ENCODE results near the gene IHH. TPM values are rescaled to one million over a fixed set of nuclear protein-coding genes. Genes with fewer than 3 reads are reported as not detected.

The IHH gene
- total and polyA plus RNA-seq, 9 of the 15 experiments (the other 6 are each of a cell fraction or from before 2014, with no cell fraction given): 0.07 TPM; not detected in 8

GRCh38 chr2:219094171-219094570 lies 33.5 kb upstream of the IHH start:
- Histone ChIP-seq H3K9me3 (replicated peaks; ENCODE audit: control insufficient read depth, insufficient read depth, low read depth, low read length) (no peaks in the 10 kb centered on the region), H3K27ac (ENCODE audit: extremely low read depth, low read depth, low read length) (no peak overlapping the region), H3K4me2 (ENCODE audit: insufficient read depth, low read length) (no peak overlapping the region), H3K9me1 (ENCODE audit: control insufficient read depth, insufficient read depth, low read length) (no peaks in the 10 kb centered on the region), H4K20me1 (replicated peaks; ENCODE audit: control insufficient read depth, insufficient read depth, low read length) (no peaks in the 10 kb centered on the region), H3K4me3 (no peak overlapping the region), H3K4me1 (replicated peaks in 1 of 2; ENCODE audit: control insufficient read depth in 2 of 2, insufficient read depth in 2 of 2, low read length in 2 of 2) (no peaks in the 10 kb centered on the region), H2AFZ (ENCODE audit: low read depth, low read length) (no peak overlapping the region), H3K9ac (ENCODE audit: insufficient read depth in 1 of 2, low read depth in 2 of 2, low read length in 2 of 2) (no peak overlapping the region), H3K79me2 (ENCODE audit: control insufficient read depth, insufficient read depth, low read length) (no peaks in the 10 kb centered on the region), H3K27me3 (ENCODE audit: control insufficient read depth in 2 of 2, insufficient read depth in 2 of 2, low read length in 2 of 2) (no peaks in the 10 kb centered on the region), H3K36me3 (ENCODE audit: control insufficient read depth, insufficient read depth, low read length) (no peaks in the 10 kb centered on the region)
- in situ Hi-C loops (cut with MboI): no loop called here
- POLR2A ChIA-PET: no interaction called here
- WGBS (ENCODE audit: insufficient coverage, low coverage, missing lambda C conversion rate): 45% methylated on average over 3 of the region's 3 CpGs
- no peak for TF ChIP-seq MEF2D (tag; conservative IDR thresholded peaks at IDR 0.05; ENCODE audit: low read depth)
- TF ChIP-seq GABPA (tag; conservative IDR thresholded peaks at IDR 0.05; ENCODE audit: low read depth): no peak
- TF ChIP-seq PHF20 (IDR thresholded peaks at IDR 0.05; ENCODE audit: partially characterized antibody): no peak
- TF ChIP-seq, protein P1, sequence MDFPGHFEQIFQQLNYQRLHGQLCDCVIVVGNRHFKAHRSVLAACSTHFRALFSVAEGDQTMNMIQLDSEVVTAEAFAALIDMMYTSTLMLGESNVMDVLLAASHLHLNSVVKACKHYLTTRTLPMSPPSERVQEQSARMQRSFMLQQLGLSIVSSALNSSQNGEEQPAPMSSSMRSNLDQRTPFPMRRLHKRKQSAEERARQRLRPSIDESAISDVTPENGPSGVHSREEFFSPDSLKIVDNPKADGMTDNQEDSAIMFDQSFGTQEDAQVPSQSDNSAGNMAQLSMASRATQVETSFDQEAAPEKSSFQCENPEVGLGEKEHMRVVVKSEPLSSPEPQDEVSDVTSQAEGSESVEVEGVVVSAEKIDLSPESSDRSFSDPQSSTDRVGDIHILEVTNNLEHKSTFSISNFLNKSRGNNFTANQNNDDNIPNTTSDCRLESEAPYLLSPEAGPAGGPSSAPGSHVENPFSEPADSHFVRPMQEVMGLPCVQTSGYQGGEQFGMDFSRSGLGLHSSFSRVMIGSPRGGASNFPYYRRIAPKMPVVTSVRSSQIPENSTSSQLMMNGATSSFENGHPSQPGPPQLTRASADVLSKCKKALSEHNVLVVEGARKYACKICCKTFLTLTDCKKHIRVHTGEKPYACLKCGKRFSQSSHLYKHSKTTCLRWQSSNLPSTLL (IDR thresholded peaks at IDR 0.05): no peak
- no peak for TF ChIP-seq ZBTB34 (CRISPR knock-in tag; IDR thresholded peaks at IDR 0.05)
- no peak for TF ChIP-seq ZNF76 (CRISPR knock-in tag; IDR thresholded peaks at IDR 0.05; ENCODE audit: borderline replicate concordance)
- no peak for TF ChIP-seq KAT2B (IDR thresholded peaks at IDR 0.05; ENCODE audit: low read depth, low read length)
- no peak for TF ChIP-seq ZNF174 (CRISPR knock-in tag; IDR thresholded peaks at IDR 0.05)
- no peak for TF ChIP-seq CREM (IDR thresholded peaks at IDR 0.05; ENCODE audit: low read depth)
- FAIRE-seq (no peak), DNase-seq (ENCODE audit: extremely low read depth in 1 of 4, low spot score in 3 of 4) (no peak), ATAC-seq (no peak)
- CTCF ChIA-PET (ENCODE audit: low intra/inter-chr PET ratio): no interaction called here
- intact Hi-C loops (cut with micrococcal nuclease): no loop called here
- no TSS peak for BruUV-seq (replicated peaks)
